ENCODE results near the gene IRGQ.
A peak's percentile ranks its signal among the peaks of the same experiment; 100 is the strongest.

The IRGQ gene

GRCh38 chr19:43544077-43544476, 51.9 kb downstream of the IRGQ start:
- DNase-seq (ENCODE audit: low read depth), result no peak
- no peak for TF ChIP-seq CTCF (IDR thresholded peaks at IDR 0.05; ENCODE audit: insufficient read depth, low read depth, low read length, missing control alignments)
- no peak overlapping the region for H3K4me3 ChIP-seq (ENCODE audit: low read depth, low read length)

- H3K4me3 ChIP-seq (ENCODE audit: low read depth, low read length), result no peak overlapping the region
- TF ChIP-seq CTCF (IDR thresholded peaks at IDR 0.05; ENCODE audit: insufficient read depth, low read depth, low read length, missing control alignments), result no peak
- DNase-seq (ENCODE audit: low read depth), result no peak
Measured at GRCh38 chr19:43541920-43542650, 53.8 kb downstream of the IRGQ start.

GRCh38 chr19:43540381-43540780, 55.6 kb downstream of the IRGQ start:
- no peak for DNase-seq (ENCODE audit: low read depth)
- TF ChIP-seq CTCF (IDR thresholded peaks at IDR 0.05; ENCODE audit: insufficient read depth, low read depth, low read length, missing control alignments), result no peak
- H3K4me3 ChIP-seq (ENCODE audit: low read depth, low read length), result no peak overlapping the region

DNA sequence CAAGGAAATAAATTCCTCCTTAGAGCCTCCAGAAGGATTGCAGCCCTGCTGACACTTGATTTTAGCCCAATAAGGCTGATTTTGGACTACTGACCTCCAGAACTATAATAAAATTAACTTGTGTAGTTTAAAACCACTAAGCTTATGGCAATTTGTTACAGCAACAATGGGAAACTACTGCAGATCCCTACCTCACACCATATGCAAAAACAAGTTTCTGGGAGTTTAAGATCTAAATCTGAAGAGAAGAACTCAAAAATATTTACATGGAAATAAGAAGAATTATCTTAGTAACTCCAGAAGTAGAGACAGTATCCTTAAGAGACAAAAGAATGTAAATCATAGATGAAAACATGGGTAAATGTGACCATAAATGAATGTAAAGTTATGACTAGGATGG, 57.0 kb downstream of the IRGQ start:
- no peak for DNase-seq (ENCODE audit: low read depth)
- no peak for TF ChIP-seq CTCF (IDR thresholded peaks at IDR 0.05; ENCODE audit: insufficient read depth, low read depth, low read length, missing control alignments)
- no peak overlapping the region for H3K4me3 ChIP-seq (ENCODE audit: low read depth, low read length)

DNA sequence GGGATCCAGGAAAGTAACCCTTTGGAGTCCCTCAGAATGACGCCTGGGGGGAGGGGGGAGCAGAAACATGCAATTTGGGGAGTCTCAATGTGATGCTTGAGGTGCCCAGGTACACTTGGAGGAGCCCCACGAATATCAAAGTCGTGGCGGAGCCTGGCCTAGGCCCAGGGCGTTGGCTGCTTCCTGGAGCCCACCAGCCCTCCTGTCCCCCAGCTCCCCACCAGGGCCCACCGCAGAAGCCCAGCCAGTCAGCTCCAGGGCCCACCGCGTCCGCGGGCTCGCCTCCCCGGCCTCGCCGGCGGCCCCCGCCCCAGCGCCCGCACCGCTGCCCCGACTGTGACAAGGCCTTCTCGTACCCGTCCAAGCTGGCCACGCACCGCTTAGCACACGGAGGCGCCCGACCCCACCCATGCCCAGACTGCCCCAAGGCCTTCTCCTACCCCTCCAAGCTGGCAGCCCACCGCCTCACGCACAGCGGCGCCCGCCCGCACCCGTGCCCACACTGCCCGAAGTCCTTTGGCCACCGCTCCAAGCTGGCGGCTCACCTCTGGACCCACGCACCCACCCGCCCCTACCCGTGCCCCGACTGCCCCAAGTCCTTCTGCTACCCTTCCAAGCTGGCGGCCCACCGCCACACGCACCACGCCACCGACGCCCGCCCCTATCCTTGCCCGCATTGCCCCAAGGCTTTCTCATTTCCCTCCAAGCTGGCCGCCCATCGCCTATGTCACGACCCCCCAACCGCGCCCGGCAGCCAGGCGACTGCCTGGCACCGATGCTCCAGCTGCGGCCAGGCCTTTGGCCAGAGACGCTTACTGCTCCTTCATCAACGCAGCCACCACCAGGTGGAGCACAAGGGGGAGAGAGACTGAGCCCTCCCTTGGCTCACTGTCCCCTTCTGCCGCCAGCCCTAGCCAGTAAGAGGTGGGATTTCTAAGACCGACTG, 60.8 kb downstream of the IRGQ start:
- TF ChIP-seq CTCF (IDR thresholded peaks at IDR 0.05; ENCODE audit: insufficient read depth, low read depth, low read length, missing control alignments), result peak; percentile 40
- peak; percentile 35 for DNase-seq (ENCODE audit: low read depth)
- no peak overlapping the region for H3K4me3 ChIP-seq (ENCODE audit: low read depth, low read length)

Measured in GM12865 (cell line).